Sigmoid colon (tissue), 4 donors: ENCODE measurements around the gene PLEKHG5.

Experiments used
- CTCF ChIP-seq, 4 experiments: fragments of 450-650 bp in 3 of 4; fragments of 200-600 bp in 1 of 4; IDR thresholded peaks; one replicate each; pipeline ENCODE4 v1.5.1; 2016 to 2019; ENCODE audit warnings: antibody characterized with exemption in 4 of 4, mild to moderate bottlenecking in 3 of 4, moderate library complexity in 2 of 4
- POLR2AphosphoS5 ChIP-seq, 4 donors: sonication (generic); formaldehyde crosslinking; IDR thresholded peaks; one replicate each; pipeline ENCODE4 v1.6.1; 2017; ENCODE audit warnings: antibody characterized with exemption in 4 of 4

GRCh38 chr1:6535214-6535613 is 43.7 kb upstream of the PLEKHG5 start:
- TF ChIP-seq CTCF (IDR thresholded peaks at IDR 0.05) (no peak), POLR2AphosphoS5 (IDR thresholded peaks at IDR 0.05) (no peak)
